Pancreas (tissue), 10 donors: ENCODE results near the gene NEU2. TPM values are rescaled to one million over a fixed set of nuclear protein-coding genes. Genes with fewer than 3 reads are reported as not detected.
"Not testable (repeated sequence)": the region's sequence is repeated elsewhere in the genome, so short reads cannot be mapped to it uniquely, and the experiment has no call there.

Experiments used
- ATAC-seq, 4 donors: fragments of 200-7000 bp; cut with Tn5 transposase; one replicate each; pipeline versions ENCODE4 v1.8.0 to v1.9.1; 2020; ENCODE audit warnings: mild to moderate bottlenecking in 4 of 4, moderate library complexity in 4 of 4
- DNase-seq, 6 donors: peaks; one replicate each; pipeline ENCODE4 v3.0.0-alpha.2; 2020
- FAIRE-seq: peaks from 2 replicates; lab custom pipeline; 2012; peaks lifted over from hg19 to GRCh38; lab: Jason Lieb, UNC
- H3K27ac ChIP-seq, 4 donors: fragments of 200-600 bp; sonication (generic); 1 replicate in 3 of 4; 2 replicates in 1 of 4; pipeline versions ENCODE4 v1.5.0 to v1.8.0; 2020
- H3K27me3 ChIP-seq, 4 donors: fragments of 200-600 bp; one replicate each; pipeline ENCODE4 v1.8.0; 2021
- H3K36me3 ChIP-seq, 3 donors: fragments of 200-600 bp; sonication (generic) in 1 of 3; one replicate each; pipeline versions ENCODE4 v1.5.0 to v1.8.0; 2020 to 2021
- H3K4me1 ChIP-seq, 3 donors: fragments of 200-600 bp; one replicate each; pipeline ENCODE4 v1.8.0; 2021
- H3K4me3 ChIP-seq, 4 donors: fragments of 200-600 bp; sonication (generic) in 2 of 4; one replicate each; pipeline versions ENCODE4 v1.5.0 to v1.8.0; 2020 to 2021
- H3K9me3 ChIP-seq, 4 donors: fragments of 200-600 bp; one replicate each; pipeline ENCODE4 v1.8.0; 2021
- CTCF ChIP-seq, 4 donors: fragments of 200-600 bp; sonication (generic) in 3 of 4; IDR thresholded peaks; one replicate each; pipeline versions ENCODE4 v1.5.0 to v1.8.0; 2021; ENCODE audit warnings: antibody characterized with exemption in 4 of 4
- WGBS, 2 donors: extraction: QIAGEN DNeasy Blood & Tissue Kit; methylation state at CpG; one replicate each; pipeline ENCODE4 v1.1.7; 2013; 5-methylcytosine and 5-hydroxymethylcytosine counted together
- intact Hi-C, 3 donors: fragments of 100-400 bp; cut with DNase I; formaldehyde crosslinking; loops; one replicate each; pipeline versions ENCODE4 v1.11.1 to v1.14.2; 2022
- polyA plus RNA-seq, 2 donors: library from polyadenylated mRNA; stranded (reverse); fragments of 200-250 nt; gene quantifications; one replicate each; pipeline ENCODE4 v1.2.3, GENCODE V29; 2013
- total RNA-seq, 6 donors: library from RNA; stranded (reverse); fragmentation: NEBNext Ultra II Directional in 4 of 6; extraction: Animal tissue kit (Norgen Biotek cat#: 25700) in 4 of 6; gene quantifications; one replicate each; pipeline versions ENCODE4 v1.2.1 to v1.2.4, GENCODE V29; 2021 to 2023
- donor health status: healthy with polysubstance abuse.
- donor health status: DM: no; HTN: no; CAD: no; lungs with moderate emphysema.
- donor health status: DM: no; HTN: no; CAD: no.
- donor health status: control.
- donor health status: control.
- donor health status: Bipolar disorder and iron deficiency.
- donor health status: DM: yes; HTN: yes; CAD: no.
- donor health status: DM: no; HTN: no; CAD: no.
- donor health status: DM: no; HTN: no; CAD: no.
- donor health status: DM: yes; HTN: yes; CAD: no.

Gene NEU2
- total and polyA plus RNA-seq, 8 donors, result not detected

- intact Hi-C loops, result no loop called here
- H3K27ac ChIP-seq, result peak within 1 kb of the TSS; percentile 29 to 88 (median 76)
- TF ChIP-seq CTCF (IDR thresholded peaks at IDR 0.05), result no peak
- ATAC-seq (peak; percentile 94 to 97 (median 95)), FAIRE-seq (no peak), DNase-seq (peak; percentile 83 to 94 (median 88))
- no peaks in the 10 kb centered on the region for H3K27me3 ChIP-seq
- peaks cover 4 to 20% (median 7%) of the 10 kb centered on the region in 3 donors for H3K4me1 ChIP-seq
- no peaks in the 10 kb centered on the region for H3K9me3 ChIP-seq
- peak within 1 kb of the TSS in 3 of 4 donors; percentile 2 to 35 (median 32) for H3K4me3 ChIP-seq
- no peaks in the 10 kb centered on the region for H3K36me3 ChIP-seq
- WGBS, 2 donors, result 18 to 20% methylated on average over 12 of the region's 12 CpGs
These were observed 19.4 kb upstream of the NEU2 start, which contains the start of gene NGEF for GRCh38 chr2:233013027-233013461. TSS of gene NGEF (minus strand) at chr2:233013256. CDS start at chr2:232974890, 38,366 bp downstream.

- FAIRE-seq (no peak), ATAC-seq (no peak), DNase-seq (no peak)
- H3K9me3 ChIP-seq, result no peaks in the 10 kb centered on the region
- H3K4me1 ChIP-seq, result peaks cover 4 to 20% (median 7%) of the 10 kb centered on the region in 3 donors
- no peak for TF ChIP-seq CTCF (IDR thresholded peaks at IDR 0.05)
- peak overlapping the region; percentile 29 to 88 (median 76) for H3K27ac ChIP-seq
- no peaks in the 10 kb centered on the region for H3K27me3 ChIP-seq
- intact Hi-C loops, result no loop called here
- no peak overlapping the region for H3K4me3 ChIP-seq
- WGBS, 2 donors, result 23 to 34% methylated on average over 1 of the region's 1 CpG
- no peaks in the 10 kb centered on the region for H3K36me3 ChIP-seq
These were observed 18.8 kb upstream of the NEU2 start for GRCh38 chr2:233013650-233014049.

GRCh38 chr2:233015019-233015645 is 17.3 kb upstream of the NEU2 start:
- WGBS, 2 donors, result 94 to 100% methylated on average over 1 of the region's 1 CpG
- no peak for FAIRE-seq
- H3K4me3 ChIP-seq, result no peak overlapping the region
- intact Hi-C loops, result no loop called here
- H3K36me3 ChIP-seq, result no peaks in the 10 kb centered on the region
- no peak overlapping the region for H3K27ac ChIP-seq
- DNase-seq, result no peak
- no peaks in the 10 kb centered on the region for H3K27me3 ChIP-seq
- no peak for TF ChIP-seq CTCF (IDR thresholded peaks at IDR 0.05)
- ATAC-seq, result no peak
- H3K9me3 ChIP-seq, result no peaks in the 10 kb centered on the region
- H3K4me1 ChIP-seq, result peaks cover 4 to 20% (median 7%) of the 10 kb centered on the region in 3 donors

DNA sequence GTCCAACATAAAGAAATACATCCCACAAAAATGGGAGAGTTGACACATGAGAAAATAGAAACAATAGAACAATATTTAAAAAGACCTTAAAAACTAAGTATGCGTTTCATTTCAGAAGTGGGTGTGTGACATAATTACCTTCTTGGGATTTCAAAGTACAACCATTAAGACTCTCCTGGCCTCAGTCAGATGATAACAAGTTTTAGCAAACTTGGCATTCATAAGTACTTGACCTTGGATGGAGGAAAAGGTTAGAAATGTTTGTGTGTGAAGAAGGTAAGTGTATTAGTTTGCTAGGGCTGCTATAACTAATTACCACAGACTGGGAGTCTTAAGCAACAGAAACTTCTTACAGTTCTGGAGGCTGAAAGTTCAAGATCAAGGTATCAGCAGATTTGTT is 14.5 kb upstream of the NEU2 start:
- ATAC-seq (no peak), FAIRE-seq (no peak), DNase-seq (no peak)
- 93 to 98% methylated on average over 1 of the region's 1 CpG for WGBS, 2 donors
- H3K9me3 ChIP-seq, result no peaks in the 10 kb centered on the region
- no peaks in the 10 kb centered on the region for H3K27me3 ChIP-seq
- TF ChIP-seq CTCF (IDR thresholded peaks at IDR 0.05), result no peak
- H3K4me1 ChIP-seq, result peaks cover 0 to 5% (median 4%) of the 10 kb centered on the region in 3 donors
- H3K36me3 ChIP-seq, result no peaks in the 10 kb centered on the region
- no peak overlapping the region for H3K4me3 ChIP-seq
- H3K27ac ChIP-seq, result no peak overlapping the region
- intact Hi-C loops, result no loop called here

DNA sequence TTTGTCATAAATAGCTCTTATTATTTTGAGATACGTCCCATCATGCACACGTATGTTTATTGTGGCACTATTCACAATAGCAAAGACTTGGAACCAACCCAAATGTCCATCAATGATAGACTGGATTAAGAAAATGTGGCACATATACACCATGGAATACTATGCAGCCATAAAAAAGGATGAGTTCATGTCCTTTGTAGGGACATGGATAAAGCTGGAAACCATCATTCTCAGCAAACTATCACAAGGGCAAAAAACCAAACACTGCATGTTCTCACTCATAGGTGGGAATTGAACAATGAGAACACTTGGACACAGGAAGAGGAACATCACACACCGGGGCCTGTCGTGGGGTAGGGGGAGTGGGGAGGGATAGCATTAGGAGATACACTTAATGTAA is 12.9 kb upstream of the NEU2 start:
- H3K36me3 ChIP-seq, H3K4me1 ChIP-seq, H3K27me3 ChIP-seq, H3K4me3 ChIP-seq, H3K9me3 ChIP-seq, H3K27ac ChIP-seq, ATAC-seq, DNase-seq, intact Hi-C loops, FAIRE-seq: not testable (repeated sequence)
- WGBS, 2 donors, result 88 to 93% methylated on average over 4 of the region's 4 CpGs
